Coronary artery (tissue), 2 donors: ENCODE data around the gene IL27RA.

Experiments used
- DNase-seq: peaks from one replicate; pipeline ENCODE4 v3.0.0-alpha.2; 2017; ENCODE audit warnings: low spot score
- H3K27ac ChIP-seq, 2 donors: fragments of 200-600 bp; sonication (generic); one replicate each; pipeline ENCODE4 v1.5.1; 2016 to 2019
- H3K4me3 ChIP-seq: fragments of 200-600 bp; sonication (generic); 2 replicates; pipeline ENCODE4 v1.5.1; 2016; ENCODE audit warnings: mild to moderate bottlenecking, moderate library complexity
- TF ChIP-seq, protein P1 (sequence below): fragments of 200-600 bp; sonication (generic); IDR thresholded peaks from one replicate; pipeline ENCODE4 v1.5.1; 2019; ENCODE audit warnings: antibody characterized with exemption

The IL27RA gene

DNA sequence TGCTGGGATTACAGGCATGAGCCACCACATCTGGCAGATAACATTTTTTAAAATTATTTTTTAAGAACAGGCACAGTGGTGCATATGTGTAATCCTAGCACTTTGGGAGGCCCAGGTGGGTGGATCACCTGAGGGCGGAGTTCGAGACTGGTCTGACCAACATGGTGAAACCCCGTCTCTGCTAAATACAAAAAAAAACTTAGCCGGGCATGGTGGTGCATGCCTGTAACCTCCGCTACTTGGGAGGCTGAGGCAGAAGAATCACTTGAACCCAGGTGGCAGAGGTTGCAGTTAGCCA, 30.9 kb downstream of the IL27RA start:
- Histone ChIP-seq H3K27ac (no peak overlapping the region), H3K4me3 (no peak overlapping the region)
- TF ChIP-seq, protein P1, sequence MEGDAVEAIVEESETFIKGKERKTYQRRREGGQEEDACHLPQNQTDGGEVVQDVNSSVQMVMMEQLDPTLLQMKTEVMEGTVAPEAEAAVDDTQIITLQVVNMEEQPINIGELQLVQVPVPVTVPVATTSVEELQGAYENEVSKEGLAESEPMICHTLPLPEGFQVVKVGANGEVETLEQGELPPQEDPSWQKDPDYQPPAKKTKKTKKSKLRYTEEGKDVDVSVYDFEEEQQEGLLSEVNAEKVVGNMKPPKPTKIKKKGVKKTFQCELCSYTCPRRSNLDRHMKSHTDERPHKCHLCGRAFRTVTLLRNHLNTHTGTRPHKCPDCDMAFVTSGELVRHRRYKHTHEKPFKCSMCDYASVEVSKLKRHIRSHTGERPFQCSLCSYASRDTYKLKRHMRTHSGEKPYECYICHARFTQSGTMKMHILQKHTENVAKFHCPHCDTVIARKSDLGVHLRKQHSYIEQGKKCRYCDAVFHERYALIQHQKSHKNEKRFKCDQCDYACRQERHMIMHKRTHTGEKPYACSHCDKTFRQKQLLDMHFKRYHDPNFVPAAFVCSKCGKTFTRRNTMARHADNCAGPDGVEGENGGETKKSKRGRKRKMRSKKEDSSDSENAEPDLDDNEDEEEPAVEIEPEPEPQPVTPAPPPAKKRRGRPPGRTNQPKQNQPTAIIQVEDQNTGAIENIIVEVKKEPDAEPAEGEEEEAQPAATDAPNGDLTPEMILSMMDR = no peak
- DNase-seq = no peak

DNA sequence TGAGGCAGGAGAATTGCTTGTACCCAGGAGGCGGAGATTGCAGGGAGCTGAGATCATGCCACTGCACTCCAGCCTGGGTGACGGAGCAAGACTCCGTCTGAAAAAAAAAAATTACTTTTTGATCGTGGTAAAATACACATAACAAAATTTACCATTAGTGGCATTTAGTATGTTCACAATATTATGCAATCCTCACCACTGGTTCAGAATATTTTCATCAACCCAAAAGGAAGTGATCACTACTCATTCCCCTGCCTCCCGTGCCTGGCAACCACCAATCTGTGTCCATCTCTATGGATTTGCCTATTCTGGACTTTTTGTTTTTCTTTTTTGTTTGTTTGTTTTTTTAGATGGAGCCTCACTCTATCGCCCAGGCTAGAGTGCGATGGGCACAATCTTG, 31.5 kb downstream of the IL27RA start:
- Histone ChIP-seq H3K4me3 (no peak overlapping the region), H3K27ac (no peak overlapping the region)
- TF ChIP-seq, protein P1 = no peak
- no peak for DNase-seq

DNA sequence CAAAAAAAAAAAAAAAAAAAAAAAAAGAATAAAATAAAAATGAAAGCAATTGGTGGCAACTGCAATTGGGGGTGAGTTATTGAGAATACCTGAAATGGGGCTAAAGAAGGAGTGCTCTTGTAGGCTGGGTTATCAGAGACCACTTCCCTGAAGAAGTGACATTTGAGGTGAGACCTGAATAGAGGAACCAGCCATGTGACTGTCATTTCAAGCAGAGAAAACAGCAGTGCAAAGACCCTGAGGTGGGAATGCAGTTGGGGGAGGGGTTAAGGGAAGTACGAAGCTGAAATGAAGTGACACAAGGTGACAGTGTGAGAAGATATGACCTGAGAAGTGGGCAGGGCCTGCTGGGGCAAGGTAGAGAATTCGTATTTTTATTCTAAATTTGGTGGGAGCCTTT, 34.6 kb downstream of the IL27RA start:
- TF ChIP-seq, protein P1 = no peak
- no peak overlapping the region for H3K4me3 ChIP-seq
- no peak overlapping the region for H3K27ac ChIP-seq
- no peak for DNase-seq

DNA sequence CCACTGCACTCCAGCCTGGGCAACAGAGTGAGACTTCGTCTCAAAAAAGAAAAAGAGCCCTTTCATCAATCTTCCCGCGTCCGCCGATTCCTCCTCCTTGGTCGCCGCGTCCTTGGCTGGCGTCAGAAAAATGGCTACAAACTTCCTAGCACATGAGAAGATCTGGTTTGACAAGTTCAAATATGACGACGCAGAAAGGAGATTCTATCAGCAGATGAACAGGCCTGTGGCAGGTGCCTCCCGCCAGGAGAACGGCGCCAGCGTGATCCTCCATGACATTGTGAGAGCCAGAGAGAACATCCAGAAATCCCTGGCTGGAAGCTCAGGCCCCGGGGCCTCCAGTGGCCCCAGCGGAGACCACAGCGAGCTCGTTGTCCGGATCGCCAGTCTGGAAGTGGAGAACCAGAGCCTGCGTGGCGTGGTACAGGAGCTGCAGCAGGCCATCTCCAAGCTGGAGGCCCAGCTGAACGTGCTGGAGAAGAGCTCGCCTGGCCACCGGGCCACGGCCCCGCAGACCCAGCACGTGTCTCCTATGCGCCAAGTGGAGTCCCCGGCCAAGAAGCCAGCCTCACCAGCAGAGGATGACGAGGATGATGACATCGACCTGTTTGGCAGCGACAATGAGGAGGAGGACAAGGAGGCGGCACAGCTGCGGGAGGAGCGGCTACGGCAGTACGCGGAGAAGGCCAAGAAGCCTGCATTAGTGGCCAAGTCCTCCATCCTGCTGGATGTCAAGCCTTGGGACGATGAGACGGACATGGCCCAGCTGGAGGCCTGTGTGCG, 38.9 kb downstream of the IL27RA start:
- H3K4me3 ChIP-seq = no peak overlapping the region
- no peak overlapping the region for H3K27ac ChIP-seq
- TF ChIP-seq, protein P1 = no peak
- no peak for DNase-seq

DNA sequence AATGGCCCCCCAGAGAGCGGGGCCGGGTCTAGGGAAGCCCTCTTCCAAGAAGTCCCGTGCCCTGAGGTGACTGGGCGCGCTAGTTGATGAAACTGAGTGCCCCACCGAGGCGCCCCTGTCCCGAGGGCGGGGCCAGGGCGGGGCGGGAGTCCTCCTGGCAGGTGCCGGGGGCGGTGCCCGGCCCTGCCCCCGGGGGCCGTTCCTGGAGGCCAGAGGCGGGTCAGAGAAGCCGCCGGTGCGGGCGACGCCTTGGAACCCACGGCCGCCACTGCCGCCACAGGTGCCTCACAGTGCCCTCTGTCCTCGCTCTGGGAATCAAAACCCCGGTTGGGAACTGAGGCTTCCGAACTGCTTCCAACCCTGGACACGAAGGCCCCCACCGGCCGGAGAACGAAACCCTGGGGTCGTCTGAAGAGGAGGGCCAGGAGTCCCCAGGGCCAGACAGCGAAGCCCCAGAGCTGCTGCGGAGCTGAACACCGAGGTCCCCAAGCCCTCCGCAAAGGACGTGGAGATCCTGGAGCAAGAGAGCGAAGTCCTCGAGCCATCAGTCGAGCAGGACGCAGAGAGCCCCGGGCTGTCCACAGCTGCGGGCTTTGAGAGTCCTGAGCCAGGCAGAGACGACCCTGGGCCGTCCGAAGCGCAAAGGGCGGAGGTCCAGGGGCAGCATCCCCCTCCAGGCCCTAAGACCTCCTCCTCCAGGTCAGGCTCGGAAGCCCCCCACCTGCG, 41.1 kb downstream of the IL27RA start, which contains the start of gene MISP3:
TSS of gene MISP3 (plus strand) at position 252 of the 726 bp plus-strand sequence. CDS start 524 bp downstream, outside the sequence.
- DNase-seq = no peak
- peak within 1 kb of the TSS; percentile 83 for H3K4me3 ChIP-seq

DNA sequence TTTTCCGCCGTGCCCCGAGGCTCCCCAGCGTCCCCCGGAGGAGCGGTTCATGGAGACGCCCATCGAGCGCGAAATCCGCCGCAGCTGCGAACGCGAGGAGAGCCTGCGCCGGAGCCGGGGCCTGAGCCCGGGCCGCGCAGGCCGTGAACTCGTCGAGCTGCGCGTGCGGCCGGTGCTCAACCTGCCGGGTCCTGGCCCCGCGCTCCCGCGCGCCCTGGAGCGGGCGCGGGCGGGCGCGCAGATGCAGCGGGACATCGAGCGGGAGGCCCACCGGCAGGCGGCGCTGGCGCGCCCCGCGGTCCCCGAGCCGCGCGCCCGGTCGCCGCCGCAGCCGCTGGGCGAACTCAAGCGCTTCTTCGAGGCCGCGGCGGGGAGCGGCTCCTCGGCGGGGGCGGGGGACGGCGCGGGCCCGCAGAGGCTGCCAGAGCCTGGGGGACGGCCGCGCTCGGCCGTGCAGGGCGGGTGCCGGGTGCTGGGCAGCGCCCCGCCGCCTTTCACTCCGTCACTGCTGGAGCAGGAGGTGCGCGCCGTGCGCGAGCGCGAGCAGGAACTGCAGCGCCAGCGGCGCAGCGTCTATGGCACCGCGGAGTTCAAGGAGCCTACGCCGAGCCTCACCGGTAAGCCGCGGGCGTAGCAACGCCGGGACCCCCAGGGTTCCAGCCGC, 41.8 kb downstream of the IL27RA start:
- TF ChIP-seq, protein P1 = peak; percentile 28
- DNase-seq = no peak
- Histone ChIP-seq H3K4me3 (peak overlapping the region; percentile 83), H3K27ac (peak overlapping the region; percentile 85 to 97)

More for the DNA sequence above, 41.1 kb downstream of the IL27RA start, which contains the start of gene MISP3:
- peak within 1 kb of the TSS; percentile 85 to 97 for H3K27ac ChIP-seq
- TF ChIP-seq, protein P1 = no peak
